Astrocyte of the cerebellum (primary cell): Measurements from ENCODE around the gene FMN2.

Source experiments
- DNase-seq: peaks from one replicate; pipeline ENCODE4 v3.0.0-alpha.2; 2011; ENCODE audit warnings: low read depth
- H3K4me3 ChIP-seq: 2 replicates; pipeline ENCODE4 v1.5.1; 2011; ENCODE audit warnings: mild to moderate bottlenecking, low read depth, low read length, moderate library complexity
- CTCF ChIP-seq: IDR thresholded peaks from 2 replicates; pipeline ENCODE4 v1.5.1; 2012; ENCODE audit warnings: low read length, low read depth, moderate library complexity, mild to moderate bottlenecking; ENCODE audit errors: missing control alignments
- in situ Hi-C: cut with HindIII; loops from 2 replicates; pipeline ENCODE4 v1.10.0; 2017; ENCODE audit warnings: low sequenced_read_pairs

Gene FMN2

GRCh38 chr1:240126821-240127220 lies 35.1 kb downstream of the FMN2 start:
- in situ Hi-C loops, result no loop called here
- TF ChIP-seq CTCF, result no peak
- no peak overlapping the region for H3K4me3 ChIP-seq
- no peak for DNase-seq

DNA sequence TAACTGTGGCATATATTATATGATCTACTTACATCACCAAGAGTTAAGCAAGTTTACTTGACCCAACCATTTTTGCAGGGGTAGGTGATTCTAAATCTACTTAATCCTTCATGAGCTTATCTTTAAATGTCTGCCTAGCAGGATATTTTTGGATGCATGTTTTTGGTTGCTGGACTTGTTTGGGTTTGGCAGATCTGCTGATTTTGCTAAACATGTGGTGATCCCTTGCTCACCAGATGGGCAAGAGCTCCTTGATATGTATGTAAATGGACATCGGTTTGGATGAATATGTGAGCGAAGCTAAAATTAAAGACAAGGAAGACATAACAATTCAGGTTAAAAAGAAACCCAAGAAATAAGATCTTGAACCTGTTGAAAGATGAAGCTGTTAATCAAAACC lies 36.7 kb downstream of the FMN2 start:
- in situ Hi-C loops, result no loop called here
- TF ChIP-seq CTCF, result no peak
- no peak overlapping the region for H3K4me3 ChIP-seq
- no peak for DNase-seq

GRCh38 chr1:240134113-240134512 lies 42.4 kb downstream of the FMN2 start:
- no peak for TF ChIP-seq CTCF
- H3K4me3 ChIP-seq, result no peak overlapping the region
- in situ Hi-C loops, result no loop called here
- DNase-seq, result no peak

DNA sequence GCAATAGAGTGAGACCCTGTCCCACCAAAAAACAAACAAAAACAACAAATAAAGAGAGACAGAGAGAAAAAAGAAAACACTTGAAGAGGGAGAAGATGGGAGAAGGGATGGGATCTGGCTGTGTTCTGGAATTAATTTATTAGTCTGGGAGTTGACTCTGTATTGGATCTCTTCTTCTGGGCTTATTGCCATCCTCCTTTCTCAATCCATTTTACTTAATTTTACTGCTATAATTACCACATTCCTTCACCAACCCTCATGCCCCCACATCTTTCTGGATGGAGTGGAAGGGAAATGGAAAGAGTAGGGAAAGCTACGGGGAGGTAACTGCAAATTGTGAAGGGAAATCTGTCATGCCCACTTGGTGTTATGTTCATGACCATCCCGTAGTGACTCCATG lies 42.9 kb downstream of the FMN2 start:
- in situ Hi-C loops, result no loop called here
- no peak for TF ChIP-seq CTCF
- DNase-seq, result no peak
- no peak overlapping the region for H3K4me3 ChIP-seq

DNA sequence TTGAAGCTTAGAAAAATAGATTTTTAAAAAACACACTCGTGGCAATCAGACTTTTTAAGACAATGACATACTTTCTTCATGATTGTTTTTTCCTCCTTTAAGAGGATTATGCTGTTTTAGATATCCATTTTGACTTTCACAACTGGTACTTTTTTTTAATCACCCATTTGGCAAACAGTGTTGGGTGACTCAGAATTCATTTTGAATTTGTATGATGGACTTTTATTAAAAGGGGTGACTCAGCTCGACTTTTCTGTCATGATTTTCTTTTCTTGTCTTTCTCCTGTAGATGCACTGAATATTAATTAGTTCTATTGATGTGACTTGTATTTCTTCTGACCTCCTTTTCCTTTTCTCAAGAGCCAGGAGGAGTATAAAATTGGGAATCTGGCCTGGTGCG lies 44.7 kb downstream of the FMN2 start:
- TF ChIP-seq CTCF, result no peak
- in situ Hi-C loops, result no loop called here
- H3K4me3 ChIP-seq, result no peak overlapping the region
- DNase-seq, result no peak

GRCh38 chr1:240138867-240139266 lies 47.2 kb downstream of the FMN2 start:
- TF ChIP-seq CTCF, result no peak
- no peak overlapping the region for H3K4me3 ChIP-seq
- in situ Hi-C loops, result no loop called here
- DNase-seq, result no peak

GRCh38 chr1:240139511-240139910 lies 47.8 kb downstream of the FMN2 start:
- DNase-seq, result no peak
- no peak for TF ChIP-seq CTCF
- H3K4me3 ChIP-seq, result no peak overlapping the region
- in situ Hi-C loops, result no loop called here
